Measurements from ENCODE around the gene TRMT6.

DNA sequence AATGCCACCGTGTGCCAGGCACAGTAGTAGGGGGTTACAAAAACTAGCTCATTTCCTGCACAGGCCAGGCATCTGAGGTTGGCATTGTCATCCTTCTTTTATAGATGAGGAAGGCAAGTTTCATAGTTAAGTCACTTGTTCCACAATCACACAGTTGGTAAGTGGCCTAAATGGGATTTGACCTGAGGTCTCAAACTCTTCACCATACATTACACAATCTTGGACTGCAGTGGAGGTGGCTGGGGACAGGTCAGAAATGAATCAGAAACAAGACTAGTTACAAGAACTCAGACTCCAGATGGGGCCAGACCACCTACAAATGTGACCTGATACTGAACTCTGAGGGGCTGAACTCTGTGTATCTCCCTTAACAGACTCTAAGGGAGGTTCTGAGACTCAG is 49.4 kb downstream of the TRMT6 start:
- TF ChIP-seq ESRRG (CRISPR knock-in tag; IDR thresholded peaks at IDR 0.05) (no peak), PPARA (CRISPR knock-in tag; IDR thresholded peaks at IDR 0.05; ENCODE audit: borderline replicate concordance) (no peak), ZFP3 (CRISPR knock-in tag; IDR thresholded peaks at IDR 0.05) (no peak), PATZ1 (CRISPR knock-in tag; IDR thresholded peaks at IDR 0.05; ENCODE audit: borderline replicate concordance) (no peak), GLIS3 (CRISPR knock-in tag; IDR thresholded peaks at IDR 0.05) (no peak), CSDC2 (CRISPR knock-in tag; IDR thresholded peaks at IDR 0.05) (no peak), ISL1 (CRISPR knock-in tag; IDR thresholded peaks at IDR 0.05) (no peak), RARB (CRISPR knock-in tag; IDR thresholded peaks at IDR 0.05) (no peak), ZNF8 (CRISPR knock-in tag; IDR thresholded peaks at IDR 0.05) (no peak), TCF4 (CRISPR knock-in tag; IDR thresholded peaks at IDR 0.05; ENCODE audit: borderline replicate concordance) (no peak), ARNTL (CRISPR knock-in tag; IDR thresholded peaks at IDR 0.05; ENCODE audit: borderline replicate concordance, low read depth) (no peak), BACH2 (CRISPR knock-in tag; IDR thresholded peaks at IDR 0.05; ENCODE audit: borderline replicate concordance) (no peak), ZC3H10 (CRISPR knock-in tag; IDR thresholded peaks at IDR 0.05) (no peak)
- TF ChIP-seq, protein P1, sequence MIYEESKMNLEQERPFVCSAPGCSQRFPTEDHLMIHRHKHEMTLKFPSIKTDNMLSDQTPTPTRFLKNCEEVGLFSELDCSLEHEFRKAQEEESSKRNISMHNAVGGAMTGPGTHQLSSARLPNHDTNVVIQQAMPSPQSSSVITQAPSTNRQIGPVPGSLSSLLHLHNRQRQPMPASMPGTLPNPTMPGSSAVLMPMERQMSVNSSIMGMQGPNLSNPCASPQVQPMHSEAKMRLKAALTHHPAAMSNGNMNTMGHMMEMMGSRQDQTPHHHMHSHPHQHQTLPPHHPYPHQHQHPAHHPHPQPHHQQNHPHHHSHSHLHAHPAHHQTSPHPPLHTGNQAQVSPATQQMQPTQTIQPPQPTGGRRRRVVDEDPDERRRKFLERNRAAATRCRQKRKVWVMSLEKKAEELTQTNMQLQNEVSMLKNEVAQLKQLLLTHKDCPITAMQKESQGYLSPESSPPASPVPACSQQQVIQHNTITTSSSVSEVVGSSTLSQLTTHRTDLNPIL (CRISPR knock-in tag; IDR thresholded peaks at IDR 0.05; ENCODE audit: low read depth): no peak

Data from SK-N-SH treated with all-trans-retinoic acid at 6 μM for 48 hours (cell line).